Activated CD4-positive, alpha-beta T cell treated with anti-CD3 and anti-CD28 coated beads for 48 hours (primary cell): ENCODE data around the gene CAMTA1.
"Not testable (repeated sequence)": the region's sequence is repeated elsewhere in the genome, so short reads cannot be mapped to it uniquely, and the experiment has no call there.

Experiments
- DNase-seq: peaks from one replicate; pipeline ENCODE4 v3.0.0-alpha.2; 2020

CAMTA1 gene

GRCh38 chr1:7705048-7705907, 920.0 kb downstream of the CAMTA1 start:
- DNase-seq = peak; percentile 30

GRCh38 chr1:7705908-7706216, 920.6 kb downstream of the CAMTA1 start:
- no peak for DNase-seq

GRCh38 chr1:7707527-7707926, 922.3 kb downstream of the CAMTA1 start:
- DNase-seq = no peak

GRCh38 chr1:7708065-7708464, 922.8 kb downstream of the CAMTA1 start:
- not testable (repeated sequence) for DNase-seq

- no peak for DNase-seq
These were observed 925.6 kb downstream of the CAMTA1 start for GRCh38 chr1:7710859-7711258.

GRCh38 chr1:7712731-7713323, 927.6 kb downstream of the CAMTA1 start:
- no peak for DNase-seq

- no peak for DNase-seq
These were observed 931.3 kb downstream of the CAMTA1 start for GRCh38 chr1:7716506-7716905.

- no peak for DNase-seq
These were observed 932.6 kb downstream of the CAMTA1 start for GRCh38 chr1:7717748-7718368.

- no peak for DNase-seq
These were observed 934.3 kb downstream of the CAMTA1 start for GRCh38 chr1:7719468-7720094.

GRCh38 chr1:7721940-7722669, 936.9 kb downstream of the CAMTA1 start:
- DNase-seq = no peak

GRCh38 chr1:7722670-7723012, 937.4 kb downstream of the CAMTA1 start:
- no peak for DNase-seq

- DNase-seq = no peak
These were observed 941.4 kb downstream of the CAMTA1 start for GRCh38 chr1:7726623-7727022.

- DNase-seq = no peak
These were observed 942.7 kb downstream of the CAMTA1 start for GRCh38 chr1:7727809-7728471.

- DNase-seq = no peak
These were observed 944.5 kb downstream of the CAMTA1 start for GRCh38 chr1:7729761-7730160.

- DNase-seq = no peak
These were observed 947.1 kb downstream of the CAMTA1 start for GRCh38 chr1:7732331-7732730.

- no peak for DNase-seq
These were observed 948.0 kb downstream of the CAMTA1 start for GRCh38 chr1:7733276-7733675.

- no peak for DNase-seq
These were observed 952.8 kb downstream of the CAMTA1 start for GRCh38 chr1:7738044-7738443.

- DNase-seq = no peak
These were observed 958.1 kb downstream of the CAMTA1 start for GRCh38 chr1:7743346-7743745.

GRCh38 chr1:7744882-7745281, 959.6 kb downstream of the CAMTA1 start:
- DNase-seq = no peak

- DNase-seq = no peak
These were observed 960.5 kb downstream of the CAMTA1 start for GRCh38 chr1:7745783-7746182.

GRCh38 chr1:7747605-7748004, 962.4 kb downstream of the CAMTA1 start:
- no peak for DNase-seq

GRCh38 chr1:7749126-7749525, 963.9 kb downstream of the CAMTA1 start:
- no peak for DNase-seq

- no peak for DNase-seq
These were observed 965.9 kb downstream of the CAMTA1 start for GRCh38 chr1:7751174-7751573.
